Measurements from ENCODE around the gene ITGB6. TPM values are rescaled to one million over a fixed set of nuclear protein-coding genes. Genes with fewer than 3 reads are reported as not detected.

Gene ITGB6
- total RNA-seq, 1 donor from 2014 or later, result not detected

DNA sequence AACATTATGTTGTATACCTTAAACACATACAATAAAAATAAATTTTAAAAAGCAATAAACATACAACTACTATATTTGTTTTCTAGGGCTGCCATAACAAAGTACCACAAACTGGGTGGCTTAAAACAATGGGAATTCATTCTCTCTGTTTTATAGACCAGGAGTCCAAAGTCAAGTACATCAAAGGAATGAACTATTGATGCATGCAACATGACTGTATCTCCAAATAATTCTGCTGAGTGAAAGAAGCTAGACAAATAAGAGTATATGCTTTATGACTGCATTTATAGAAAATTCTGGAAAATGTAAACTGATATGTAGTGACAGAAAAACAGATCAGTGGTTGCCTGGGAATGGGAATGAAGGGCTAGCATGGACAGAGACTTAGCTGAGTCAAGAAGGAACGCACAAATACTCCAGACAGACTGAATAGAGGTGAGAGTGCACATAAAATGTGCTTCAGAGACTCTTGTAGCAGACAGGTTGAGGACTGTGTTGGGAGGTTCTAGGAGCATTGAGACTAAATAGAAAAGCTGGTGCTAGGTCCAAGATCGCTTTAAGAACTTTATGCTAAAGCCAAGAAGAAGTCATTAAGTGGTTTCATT lies 126.7 kb downstream of the ITGB6 start:
- H3K9me3 ChIP-seq (ENCODE audit: low read depth), result peaks cover 20% of the 10 kb centered on the region
- DNase-seq (ENCODE audit: low spot score), result no peak
- no peaks in the 10 kb centered on the region for H3K4me1 ChIP-seq
- H3K27me3 ChIP-seq, result no peaks in the 10 kb centered on the region
- no peak overlapping the region for H3K4me3 ChIP-seq
- H3K4me1 Mint-ChIP-seq, result peaks cover 7% of the 10 kb centered on the region
- H3K27ac ChIP-seq, result no peak overlapping the region
- no peaks in the 10 kb centered on the region for H3K36me3 Mint-ChIP-seq
- TF ChIP-seq EZH2phosphoT487 (IDR thresholded peaks at IDR 0.05), result no peak
- TF ChIP-seq EZH2 (IDR thresholded peaks at IDR 0.05), result no peak
- no peaks in the 10 kb centered on the region for H4K20me1 ChIP-seq (ENCODE audit: low read depth)
- H3K27ac Mint-ChIP-seq, result no peak overlapping the region
- H3K9me3 Mint-ChIP-seq, result peaks cover 13% of the 10 kb centered on the region
- H3K4me3 Mint-ChIP-seq, result no peak overlapping the region
- no peaks in the 10 kb centered on the region for H3K27me3 Mint-ChIP-seq (ENCODE audit: insufficient read depth, low read depth)
- no peak overlapping the region for H3K4me2 ChIP-seq
- H3K36me3 ChIP-seq, result no peaks in the 10 kb centered on the region
- H2AFZ ChIP-seq (replicated peaks), result no peak overlapping the region
- H3K79me2 ChIP-seq (ENCODE audit: low read depth), result no peaks in the 10 kb centered on the region
- H3K9ac ChIP-seq, result no peak overlapping the region
- no peaks in the 10 kb centered on the region for H3F3A ChIP-seq (ENCODE audit: low read depth)

DNA sequence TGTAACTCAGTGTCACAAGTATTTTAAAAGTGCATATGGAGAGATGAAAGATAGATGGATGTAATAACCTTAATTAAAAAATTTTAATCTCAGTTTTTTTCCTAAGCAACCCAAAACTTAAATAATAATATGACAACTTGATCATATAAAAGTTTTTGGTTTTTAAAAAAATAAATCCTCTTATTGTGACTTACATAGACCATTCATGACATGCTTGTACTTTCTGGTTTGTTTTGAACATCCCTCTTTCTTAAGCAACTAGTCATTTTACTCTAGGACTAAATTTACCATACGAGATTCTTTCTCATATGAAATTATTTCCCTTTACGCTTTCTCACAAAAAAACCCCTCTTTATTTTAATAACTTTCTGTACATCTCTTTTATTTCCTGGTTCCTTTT lies 131.2 kb downstream of the ITGB6 start:
- no peak for DNase-seq (ENCODE audit: low spot score)

DNA sequence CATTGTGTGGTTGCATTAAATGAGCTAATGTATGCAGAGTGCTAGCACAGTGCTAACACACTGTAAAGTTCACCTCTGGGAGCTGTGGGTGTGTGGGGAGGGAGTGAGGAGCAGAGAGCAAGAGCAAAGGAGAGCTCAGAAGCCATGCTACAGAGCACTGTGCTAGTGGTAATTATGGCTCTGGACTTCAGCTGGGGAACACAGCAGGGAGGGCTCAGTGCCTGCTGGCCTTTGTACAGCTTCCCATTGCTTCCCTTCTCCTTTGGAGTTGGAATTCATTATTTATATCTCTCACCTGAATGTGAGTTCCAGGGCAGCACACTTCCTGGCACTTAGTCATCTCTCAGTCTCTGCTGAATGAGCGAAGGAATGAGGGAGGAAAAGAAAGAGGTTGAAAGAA lies 135.2 kb downstream of the ITGB6 start:
- H2AFZ ChIP-seq (replicated peaks), result no peak overlapping the region
- Mint-ChIP-seq H3K36me3 (no peaks in the 10 kb centered on the region), H3K27ac (no peak overlapping the region), H3K27me3 (ENCODE audit: insufficient read depth, low read depth) (peaks cover 12% of the 10 kb centered on the region), H3K9me3 (peaks cover 15% of the 10 kb centered on the region), H3K4me1 (peaks cover 7% of the 10 kb centered on the region), H3K4me3 (no peak overlapping the region)
- H3K36me3 ChIP-seq, result no peaks in the 10 kb centered on the region
- no peaks in the 10 kb centered on the region for H4K20me1 ChIP-seq (ENCODE audit: low read depth)
- H3K4me2 ChIP-seq, result no peak overlapping the region
- H3K9ac ChIP-seq, result no peak overlapping the region
- H3K27me3 ChIP-seq, result peaks cover 43% of the 10 kb centered on the region
- peaks cover 19% of the 10 kb centered on the region for H3K9me3 ChIP-seq (ENCODE audit: low read depth)
- no peak overlapping the region for H3K4me3 ChIP-seq
- no peaks in the 10 kb centered on the region for H3K79me2 ChIP-seq (ENCODE audit: low read depth)
- no peaks in the 10 kb centered on the region for H3K4me1 ChIP-seq
- TF ChIP-seq, protein P1, sequence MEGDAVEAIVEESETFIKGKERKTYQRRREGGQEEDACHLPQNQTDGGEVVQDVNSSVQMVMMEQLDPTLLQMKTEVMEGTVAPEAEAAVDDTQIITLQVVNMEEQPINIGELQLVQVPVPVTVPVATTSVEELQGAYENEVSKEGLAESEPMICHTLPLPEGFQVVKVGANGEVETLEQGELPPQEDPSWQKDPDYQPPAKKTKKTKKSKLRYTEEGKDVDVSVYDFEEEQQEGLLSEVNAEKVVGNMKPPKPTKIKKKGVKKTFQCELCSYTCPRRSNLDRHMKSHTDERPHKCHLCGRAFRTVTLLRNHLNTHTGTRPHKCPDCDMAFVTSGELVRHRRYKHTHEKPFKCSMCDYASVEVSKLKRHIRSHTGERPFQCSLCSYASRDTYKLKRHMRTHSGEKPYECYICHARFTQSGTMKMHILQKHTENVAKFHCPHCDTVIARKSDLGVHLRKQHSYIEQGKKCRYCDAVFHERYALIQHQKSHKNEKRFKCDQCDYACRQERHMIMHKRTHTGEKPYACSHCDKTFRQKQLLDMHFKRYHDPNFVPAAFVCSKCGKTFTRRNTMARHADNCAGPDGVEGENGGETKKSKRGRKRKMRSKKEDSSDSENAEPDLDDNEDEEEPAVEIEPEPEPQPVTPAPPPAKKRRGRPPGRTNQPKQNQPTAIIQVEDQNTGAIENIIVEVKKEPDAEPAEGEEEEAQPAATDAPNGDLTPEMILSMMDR (IDR thresholded peaks at IDR 0.05), result no peak
- no peak for TF ChIP-seq EZH2phosphoT487 (IDR thresholded peaks at IDR 0.05)
- no peak for TF ChIP-seq EZH2 (IDR thresholded peaks at IDR 0.05)
- DNase-seq (ENCODE audit: low spot score), result no peak
- no peaks in the 10 kb centered on the region for H3F3A ChIP-seq (ENCODE audit: low read depth)
- H3K27ac ChIP-seq, result no peak overlapping the region

More for the DNA sequence above, 131.2 kb downstream of the ITGB6 start:
- H3K27ac Mint-ChIP-seq, result no peak overlapping the region
- no peaks in the 10 kb centered on the region for H3K79me2 ChIP-seq (ENCODE audit: low read depth)
- no peaks in the 10 kb centered on the region for H3K4me1 ChIP-seq
- no peaks in the 10 kb centered on the region for H3K36me3 ChIP-seq
- no peaks in the 10 kb centered on the region for H3F3A ChIP-seq (ENCODE audit: low read depth)
- H3K36me3 Mint-ChIP-seq, result no peaks in the 10 kb centered on the region
- H3K27me3 Mint-ChIP-seq (ENCODE audit: insufficient read depth, low read depth), result peaks cover 2% of the 10 kb centered on the region
- no peak overlapping the region for H3K4me3 Mint-ChIP-seq
- H2AFZ ChIP-seq (replicated peaks), result no peak overlapping the region
- H4K20me1 ChIP-seq (ENCODE audit: low read depth), result no peaks in the 10 kb centered on the region
- no peaks in the 10 kb centered on the region for H3K4me1 Mint-ChIP-seq
- no peak overlapping the region for H3K9ac ChIP-seq
- peaks cover 25% of the 10 kb centered on the region for H3K9me3 ChIP-seq (ENCODE audit: low read depth)
- no peak overlapping the region for H3K27ac ChIP-seq
- H3K4me2 ChIP-seq, result no peak overlapping the region
- H3K27me3 ChIP-seq, result peaks cover 3% of the 10 kb centered on the region
- H3K4me3 ChIP-seq, result no peak overlapping the region
- no peak for TF ChIP-seq EZH2phosphoT487 (IDR thresholded peaks at IDR 0.05)
- TF ChIP-seq EZH2 (IDR thresholded peaks at IDR 0.05), result no peak
- TF ChIP-seq, protein P1 (IDR thresholded peaks at IDR 0.05), result no peak
- peaks cover 20% of the 10 kb centered on the region for H3K9me3 Mint-ChIP-seq

DNA sequence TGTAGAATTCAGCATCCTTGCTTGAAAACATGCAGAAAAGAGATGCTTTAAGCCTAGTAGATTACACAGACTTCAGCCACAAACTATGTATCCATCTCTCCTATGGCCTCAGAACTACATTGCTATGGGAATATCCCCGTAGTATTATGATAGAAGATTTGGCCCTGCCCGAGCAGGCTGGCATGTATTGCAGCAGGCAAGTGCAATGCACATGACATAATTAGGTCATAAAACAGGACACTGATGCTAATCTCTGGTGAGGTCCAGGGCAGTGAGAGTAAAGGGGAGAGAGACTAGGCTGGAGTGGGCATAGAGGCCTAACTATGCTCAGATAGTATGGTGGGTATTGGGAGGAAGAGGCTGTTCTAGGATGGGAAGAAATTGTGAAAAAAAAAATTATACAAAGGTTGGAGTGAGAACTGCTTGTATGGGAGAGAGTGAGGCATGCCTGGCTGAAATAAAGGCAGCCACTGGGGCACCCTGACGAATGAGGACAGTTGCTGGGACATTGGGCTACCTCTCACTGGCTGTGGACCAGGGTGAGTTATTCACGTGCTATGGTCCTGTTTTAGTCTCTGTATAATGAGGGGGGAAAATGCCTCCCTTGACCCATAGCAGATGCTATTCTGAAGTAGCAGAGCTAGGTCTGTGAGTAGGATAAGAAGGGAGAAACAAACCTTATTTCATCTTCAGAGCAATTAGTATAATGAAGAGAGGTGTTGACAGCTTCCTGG lies 136.0 kb downstream of the ITGB6 start:
- H3K79me2 ChIP-seq (ENCODE audit: low read depth), result no peaks in the 10 kb centered on the region
- peaks cover 10% of the 10 kb centered on the region for H3K9me3 ChIP-seq (ENCODE audit: low read depth)
- H3K27me3 ChIP-seq, result peaks cover 44% of the 10 kb centered on the region
- no peak overlapping the region for H3K9ac ChIP-seq
- H4K20me1 ChIP-seq (ENCODE audit: low read depth), result no peaks in the 10 kb centered on the region
- H3K36me3 ChIP-seq, result no peaks in the 10 kb centered on the region
- H3K27ac Mint-ChIP-seq, result no peak overlapping the region
- no peaks in the 10 kb centered on the region for H3K4me1 ChIP-seq
- H3K27me3 Mint-ChIP-seq (ENCODE audit: insufficient read depth, low read depth), result peaks cover 18% of the 10 kb centered on the region
- TF ChIP-seq, protein P1 (IDR thresholded peaks at IDR 0.05), result no peak
- TF ChIP-seq EZH2phosphoT487 (IDR thresholded peaks at IDR 0.05) (no peak), EZH2 (IDR thresholded peaks at IDR 0.05) (no peak)
- H3K4me1 Mint-ChIP-seq, result peaks cover 7% of the 10 kb centered on the region
- no peak overlapping the region for H3K4me3 Mint-ChIP-seq
- H3K4me3 ChIP-seq, result no peak overlapping the region
- H3K36me3 Mint-ChIP-seq, result no peaks in the 10 kb centered on the region
- no peak overlapping the region for H3K4me2 ChIP-seq
- DNase-seq (ENCODE audit: low spot score), result no peak
- peaks cover 15% of the 10 kb centered on the region for H3K9me3 Mint-ChIP-seq
- H3F3A ChIP-seq (ENCODE audit: low read depth), result no peaks in the 10 kb centered on the region
- H3K27ac ChIP-seq, result no peak overlapping the region
- H2AFZ ChIP-seq (replicated peaks), result no peak overlapping the region

Measured in neural progenitor cell (in vitro differentiated cells).